Skeletal muscle cell (primary cell): Measurements from ENCODE around the gene U2AF1.
"Not testable (repeated sequence)": the region's sequence is repeated elsewhere in the genome, so short reads cannot be mapped to it uniquely, and the experiment has no call there.

Experiments
- DNase-seq: peaks from one replicate; pipeline ENCODE4 v3.0.0-alpha.2; 2010; ENCODE audit warnings: low read depth
- H3K4me3 ChIP-seq: 2 replicates; pipeline ENCODE4 v1.5.1; 2011; ENCODE audit warnings: low read depth, mild to moderate bottlenecking, control low read depth, low read length, moderate library complexity

Gene U2AF1

GRCh38 chr21:43089463-43089862 is 17.9 kb downstream of the U2AF1 start:
- not testable (repeated sequence) for DNase-seq, H3K4me3 ChIP-seq

DNA sequence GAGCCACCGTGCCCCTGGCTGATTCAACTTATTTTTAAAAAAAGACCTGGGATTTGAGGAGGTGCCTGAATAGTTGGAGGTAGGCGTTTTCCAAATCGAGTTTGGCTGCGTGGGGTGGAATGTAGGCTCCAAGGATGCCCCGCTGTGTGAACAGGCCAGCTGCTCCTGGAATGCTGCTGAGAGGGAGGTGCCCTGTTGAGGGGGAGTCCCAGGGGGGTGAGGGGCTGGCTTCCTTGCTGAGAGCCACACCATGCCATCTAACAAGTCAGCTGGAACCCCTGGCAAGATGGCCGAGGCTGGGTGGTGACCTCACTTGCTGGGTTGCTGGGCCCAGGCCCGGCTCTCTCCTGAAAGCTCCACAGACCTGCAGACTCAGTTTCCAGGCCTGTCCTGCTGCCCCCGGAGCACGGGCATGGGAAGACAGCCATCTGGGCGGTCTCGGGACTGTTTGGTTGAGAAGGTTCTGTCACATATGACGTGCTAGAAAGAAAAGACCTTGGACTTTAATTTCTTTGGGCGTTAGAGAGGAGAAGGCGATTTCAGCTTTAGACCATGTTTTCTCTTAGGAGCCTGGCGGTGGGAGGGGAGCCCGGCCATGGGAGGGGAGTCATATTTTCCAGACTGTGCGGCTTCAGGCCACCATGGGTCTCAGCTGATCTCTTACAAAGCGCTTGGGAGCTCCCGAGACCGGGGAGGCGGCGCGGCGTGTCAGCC is 24.6 kb downstream of the U2AF1 start:
- DNase-seq, H3K4me3 ChIP-seq: not testable (repeated sequence)

DNA sequence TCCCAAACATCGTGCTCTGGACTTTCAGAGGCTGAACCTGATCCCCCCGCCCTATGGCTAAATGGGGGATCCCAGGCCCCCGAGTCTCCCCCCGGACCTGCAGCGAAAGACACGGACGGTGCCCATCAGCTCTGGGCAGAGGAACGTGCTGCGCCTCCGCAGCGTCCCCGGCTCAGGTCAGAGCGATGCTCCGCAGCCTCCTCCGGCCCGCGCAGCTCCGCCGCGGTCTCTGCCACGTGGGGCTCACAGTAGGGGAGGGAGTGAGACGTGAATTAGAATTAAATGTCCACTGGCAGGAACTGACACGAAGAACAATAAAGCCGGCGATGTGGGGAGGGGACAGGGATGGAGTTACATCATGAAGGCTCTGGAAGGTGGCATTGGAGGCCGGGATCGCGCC is 30.7 kb downstream of the U2AF1 start:
- peak overlapping the region; percentile 25 for H3K4me3 ChIP-seq
- DNase-seq = not testable (repeated sequence)

DNA sequence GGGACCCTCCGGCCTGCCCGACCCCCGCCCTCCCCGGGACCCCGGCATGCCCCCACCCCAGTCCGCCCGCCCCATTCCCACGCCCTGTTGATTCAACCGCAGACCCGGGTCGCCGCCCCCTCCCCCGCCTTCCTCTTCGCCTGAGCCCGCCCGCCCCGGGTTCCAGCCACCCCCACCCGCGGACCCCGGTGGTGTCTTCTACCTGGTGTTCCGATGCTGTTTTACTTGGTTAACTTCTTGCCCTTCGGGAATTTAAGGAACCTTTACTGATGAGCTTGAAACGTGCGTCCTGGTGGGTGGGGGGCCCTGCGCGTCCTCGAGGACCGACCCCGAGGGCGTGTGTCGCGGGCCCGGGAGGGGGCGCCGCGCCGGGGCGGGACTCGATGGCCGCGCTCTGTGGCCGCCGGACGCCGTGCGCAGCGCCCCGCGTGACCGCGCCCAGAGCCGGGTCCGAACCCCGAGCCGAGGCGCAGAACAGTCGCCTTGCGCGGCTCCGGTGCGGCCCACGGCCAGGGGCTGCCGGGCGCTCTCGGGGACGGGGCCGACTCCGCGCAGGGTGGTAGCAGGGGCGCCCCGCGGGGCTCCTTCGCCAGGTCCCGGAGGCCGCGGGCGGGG is 31.2 kb downstream of the U2AF1 start:
- not testable (repeated sequence) for H3K4me3 ChIP-seq, DNase-seq

- not testable (repeated sequence) for DNase-seq
- peak within 1 kb of the TSS; percentile 25 for H3K4me3 ChIP-seq
Observed at GRCh38 chr21:43075170-43076022, 32.0 kb downstream of the U2AF1 start, which contains the start of gene CBS. Gene CBS, minus strand, starts transcription at chr21:43075835. Its CDS starts 3,642 bp downstream, at chr21:43072193.

DNA sequence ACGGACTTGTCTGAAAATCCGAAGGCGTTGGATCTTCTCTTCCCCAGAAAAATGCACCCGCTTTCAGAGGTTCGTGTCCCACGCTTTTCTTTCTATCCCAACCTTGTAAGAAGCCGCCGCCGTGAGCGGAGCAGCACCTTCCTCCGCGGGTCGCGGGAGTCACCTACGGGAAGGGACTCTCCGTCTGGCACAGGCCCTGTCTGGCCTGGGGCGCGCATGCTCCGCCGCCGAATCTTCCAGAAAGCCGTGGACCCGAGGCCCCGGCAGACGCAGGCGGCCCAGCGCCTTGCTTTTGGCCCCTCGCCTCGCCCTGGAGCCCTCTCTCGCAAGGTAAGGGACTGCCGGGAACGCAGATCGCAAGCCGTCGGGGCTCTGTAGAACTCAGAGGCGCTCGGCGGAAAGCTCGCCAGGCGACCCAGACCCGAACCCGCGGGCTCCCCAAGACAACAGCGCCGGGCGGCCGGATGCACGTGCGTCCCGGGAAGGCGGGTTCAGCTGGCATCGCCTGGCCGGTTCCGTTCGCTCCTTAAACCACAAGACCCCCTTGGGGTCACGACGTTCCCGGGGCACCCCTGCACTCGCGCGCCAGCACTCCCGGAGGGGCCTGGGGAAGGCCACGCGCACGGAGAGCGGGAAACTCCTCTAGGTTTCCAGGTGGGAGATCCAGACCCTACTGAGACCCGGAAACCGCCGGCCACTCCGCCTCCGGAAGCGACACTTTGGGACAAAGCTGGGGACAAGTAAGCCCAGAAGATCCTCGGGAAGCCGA is 32.8 kb downstream of the U2AF1 start:
- not testable (repeated sequence) for DNase-seq, H3K4me3 ChIP-seq

DNA sequence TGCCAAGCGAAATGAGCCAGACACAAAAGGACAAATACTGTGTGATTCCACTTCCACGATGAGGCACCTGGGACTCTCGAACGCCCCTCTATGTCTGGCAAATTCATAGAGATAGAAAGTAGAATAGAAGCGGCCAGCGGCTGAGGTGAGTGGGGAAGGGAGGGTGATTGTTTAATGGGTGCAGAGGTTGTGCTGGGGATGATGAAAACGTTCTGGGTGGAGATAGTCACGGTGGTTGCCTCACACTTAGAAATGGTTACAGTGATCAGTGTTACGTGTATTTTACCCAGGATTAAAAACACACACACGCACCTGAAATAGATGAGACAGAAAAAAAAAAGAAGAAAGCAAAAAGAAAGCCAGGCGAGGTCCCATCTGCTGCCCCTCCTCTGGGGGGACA is 34.6 kb downstream of the U2AF1 start:
- DNase-seq = not testable (repeated sequence)

DNA sequence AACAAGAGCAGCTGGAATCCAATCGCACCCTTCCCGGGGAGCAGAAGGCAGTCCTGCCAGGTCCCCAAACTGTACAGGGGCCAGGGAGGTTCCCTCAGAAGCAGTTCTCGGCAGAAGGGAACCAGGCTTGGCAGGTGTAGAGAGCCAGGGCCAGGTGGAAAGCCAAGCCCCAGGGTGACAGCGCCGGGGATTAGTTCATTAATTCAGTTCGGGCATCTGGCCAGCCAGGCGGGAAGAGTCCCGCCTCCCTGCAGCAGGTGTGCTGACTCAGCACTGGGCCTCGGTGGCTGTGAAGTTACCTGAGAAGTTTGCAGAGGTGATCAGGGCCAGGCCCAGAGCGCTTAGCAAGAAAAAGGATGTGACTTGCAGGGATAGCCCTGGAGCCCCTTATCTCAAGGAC is 37.7 kb downstream of the U2AF1 start:
- H3K4me3 ChIP-seq, DNase-seq: not testable (repeated sequence)

More for the DNA sequence above, 34.6 kb downstream of the U2AF1 start:
- not testable (repeated sequence) for H3K4me3 ChIP-seq

DNA sequence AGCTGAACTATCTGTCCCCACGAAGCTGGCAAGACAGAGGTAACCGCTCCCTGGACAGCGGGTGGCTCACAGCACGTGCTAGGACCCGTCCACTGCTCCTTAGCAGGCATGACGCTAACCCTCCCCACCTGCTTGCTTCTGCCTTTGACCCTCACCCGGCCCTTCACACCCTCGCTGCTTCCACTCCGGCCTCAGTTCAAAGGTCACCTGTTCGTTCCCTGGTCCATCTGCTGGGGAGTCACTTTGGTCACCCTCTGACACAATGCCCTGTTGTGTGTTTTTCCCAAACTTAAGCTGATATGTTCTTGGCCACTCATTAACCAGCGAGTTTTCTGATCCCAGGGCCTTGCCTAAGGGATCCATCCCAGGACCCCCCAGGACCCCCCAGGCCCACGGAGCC is 39.3 kb downstream of the U2AF1 start:
- not testable (repeated sequence) for DNase-seq, H3K4me3 ChIP-seq

GRCh38 chr21:43066690-43067089 is 40.7 kb downstream of the U2AF1 start:
- DNase-seq, H3K4me3 ChIP-seq: not testable (repeated sequence)

DNA sequence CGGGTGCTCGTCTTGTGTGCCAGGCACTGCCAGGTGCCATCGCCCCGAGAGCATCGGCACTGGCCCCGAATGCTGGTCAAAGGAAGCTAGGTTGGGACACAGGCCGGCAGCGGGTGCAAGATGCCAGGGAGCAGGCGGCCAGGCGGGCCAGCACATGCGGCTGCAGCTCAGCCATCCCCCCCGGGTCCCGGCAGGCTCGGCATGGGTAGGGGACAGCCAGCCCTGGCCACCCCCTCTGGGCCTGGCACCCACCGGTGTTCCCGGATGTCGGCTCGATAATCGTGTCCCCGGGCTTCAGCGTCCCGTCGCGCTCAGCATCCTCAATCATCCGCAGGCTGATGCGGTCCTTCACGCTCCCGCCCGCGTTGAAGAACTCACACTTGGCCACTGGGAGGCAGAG is 41.4 kb downstream of the U2AF1 start:
- DNase-seq, H3K4me3 ChIP-seq: not testable (repeated sequence)

- not testable (repeated sequence) for H3K4me3 ChIP-seq, DNase-seq
Observed at GRCh38 chr21:43064265-43064917, 43.0 kb downstream of the U2AF1 start.

DNA sequence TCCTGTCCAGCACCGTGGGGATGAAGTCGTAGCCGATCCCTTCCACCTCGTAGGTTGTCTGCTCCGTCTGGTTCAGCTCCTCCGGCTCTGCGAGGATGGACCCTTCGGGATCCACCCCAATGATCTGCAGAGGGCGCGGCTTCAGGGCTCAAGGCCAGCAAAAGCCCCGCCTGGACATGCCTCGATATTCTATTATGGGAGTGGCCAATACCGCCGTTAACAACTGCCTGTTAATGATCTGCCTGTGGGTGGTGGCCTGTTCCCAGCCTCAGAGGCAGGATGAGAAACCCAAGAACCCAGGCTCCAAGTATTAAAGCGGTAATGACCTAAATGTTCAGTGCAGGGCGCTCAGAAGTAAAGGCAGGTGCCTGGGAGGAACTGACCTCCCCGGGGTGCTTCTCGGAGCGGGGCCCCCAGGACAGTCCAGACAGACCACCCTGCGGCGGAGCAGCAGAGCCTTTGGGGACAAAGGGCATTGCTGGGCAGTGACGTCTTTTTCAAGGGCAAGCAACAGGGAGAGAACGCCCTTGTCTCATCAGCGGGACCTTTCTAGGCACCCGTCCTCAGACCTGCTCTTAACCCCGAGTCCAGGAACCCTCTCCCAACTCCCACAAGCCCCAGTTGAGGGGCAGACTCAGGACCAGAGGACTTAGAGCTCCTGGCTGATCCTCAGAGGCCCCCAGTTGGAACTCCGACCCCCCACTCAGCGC is 44.3 kb downstream of the U2AF1 start:
- H3K4me3 ChIP-seq, DNase-seq: not testable (repeated sequence)

GRCh38 chr21:43053112-43053511 is 54.3 kb downstream of the U2AF1 start:
- H3K4me3 ChIP-seq = not testable (repeated sequence)

GRCh38 chr21:43045876-43046821 is 61.2 kb downstream of the U2AF1 start:
- H3K4me3 ChIP-seq, DNase-seq: not testable (repeated sequence)

More at GRCh38 chr21:43053112-43053511, 54.3 kb downstream of the U2AF1 start:
- not testable (repeated sequence) for DNase-seq

DNA sequence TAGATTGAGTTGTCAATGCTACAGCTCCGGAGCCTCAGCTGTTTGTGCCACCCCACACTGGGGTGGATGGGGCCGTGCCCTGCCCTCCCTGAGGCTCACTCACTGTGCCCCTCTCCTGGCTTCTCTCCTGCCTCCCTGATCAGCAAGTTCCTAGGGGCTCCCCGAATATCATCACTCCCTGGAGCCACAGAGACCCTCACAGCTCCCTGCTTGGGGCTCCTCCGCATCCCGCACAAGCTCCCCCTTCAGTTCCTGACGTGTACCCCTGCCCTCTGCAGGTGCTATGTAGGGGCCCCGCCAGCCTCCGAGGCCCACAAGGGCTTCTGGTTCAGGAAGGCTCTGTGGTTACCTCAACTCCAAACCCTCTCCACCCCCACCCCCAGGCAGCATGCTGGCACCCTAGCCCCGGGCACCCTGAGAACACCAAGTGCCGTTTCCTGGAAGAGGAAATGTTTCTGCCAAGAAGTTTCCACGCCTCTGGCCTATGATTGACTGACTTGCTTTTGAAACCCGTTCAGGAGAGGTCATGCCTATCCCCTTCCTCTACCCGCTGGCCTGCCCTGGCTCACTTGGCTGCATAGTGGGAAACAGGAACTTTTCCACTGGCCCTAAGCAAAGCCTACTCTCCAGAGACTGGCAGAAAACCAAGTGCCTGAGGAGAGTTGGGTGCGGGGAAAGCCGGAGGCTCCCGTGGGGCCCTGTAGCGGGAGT is 62.0 kb downstream of the U2AF1 start:
- H3K4me3 ChIP-seq, DNase-seq: not testable (repeated sequence)
